ENCODE measurements around the gene ALK.
A peak's percentile ranks its signal among the peaks of the same experiment; 100 is the strongest.

Gene ALK

DNA sequence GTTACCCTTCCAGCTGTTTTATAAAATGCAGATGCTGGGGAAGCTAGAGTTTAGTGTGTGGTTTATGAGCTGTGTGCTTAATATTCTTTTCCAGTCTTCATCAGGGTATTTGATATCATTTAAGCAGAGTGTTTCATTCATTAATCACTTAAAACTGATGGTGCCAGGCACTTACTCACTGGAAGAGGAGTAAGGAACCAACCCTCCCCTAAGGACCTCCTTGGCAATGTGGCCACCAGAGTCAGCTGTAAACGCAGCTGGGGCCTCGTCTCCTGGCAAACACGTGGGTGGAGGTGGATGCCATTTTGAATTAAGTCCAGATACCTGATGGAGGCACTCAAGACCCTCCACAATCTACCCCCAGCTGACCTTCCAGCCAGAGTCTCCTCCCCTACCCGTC, 474.5 kb downstream of the ALK start:
- H3K27ac ChIP-seq, result no peak overlapping the region
- no peak for DNase-seq (ENCODE audit: low read depth, low spot score)

DNA sequence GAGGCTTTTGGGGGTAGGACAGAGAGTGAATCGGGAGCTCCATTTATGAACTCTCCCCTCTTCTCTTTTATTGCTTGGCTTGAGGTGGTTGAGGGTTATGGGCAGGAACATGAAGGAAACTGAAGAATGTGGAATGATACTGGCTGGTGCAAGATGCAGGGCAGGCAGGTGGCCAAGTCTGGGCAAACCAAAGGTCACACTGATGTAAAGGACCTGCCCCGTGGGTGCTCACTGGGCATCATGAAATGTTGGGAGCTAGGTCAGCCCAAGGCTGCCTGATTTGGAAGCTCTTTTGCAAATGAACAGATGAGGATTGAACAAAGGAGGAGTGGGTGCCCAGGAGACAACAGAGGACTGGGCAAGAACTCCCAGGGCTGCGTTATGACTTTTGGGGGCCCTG, 477.2 kb downstream of the ALK start:
- no peak for DNase-seq (ENCODE audit: low read depth, low spot score)
- H3K27ac ChIP-seq, result no peak overlapping the region

GRCh38 chr2:29443627-29444026, 477.8 kb downstream of the ALK start:
- peak overlapping the region; percentile 29 for H3K27ac ChIP-seq

DNA sequence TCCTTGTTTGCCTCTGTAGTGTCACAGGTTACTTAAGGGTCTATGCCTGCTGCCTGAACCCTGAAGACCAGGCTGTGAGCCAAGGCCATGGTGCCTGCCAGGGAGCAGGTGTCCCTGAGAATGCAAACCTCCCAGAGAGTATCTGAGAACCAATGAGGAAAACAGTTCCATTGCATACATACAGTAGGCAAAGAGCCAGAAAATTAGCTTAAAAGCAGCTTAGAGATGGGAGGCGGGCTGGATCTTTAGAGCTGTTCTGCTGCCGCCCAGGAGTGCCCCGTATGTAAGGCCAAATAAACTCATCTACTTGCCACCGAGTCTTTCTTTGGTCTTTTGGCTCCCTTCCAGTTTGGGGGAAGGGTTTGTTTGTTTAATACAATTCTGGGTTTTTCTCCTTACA, 478.2 kb downstream of the ALK start:
- DNase-seq (ENCODE audit: low read depth, low spot score), result no peak
- peak overlapping the region; percentile 29 for H3K27ac ChIP-seq

More at GRCh38 chr2:29443627-29444026, 477.8 kb downstream of the ALK start:
- peak; percentile 53 for DNase-seq (ENCODE audit: low read depth, low spot score)

DNA sequence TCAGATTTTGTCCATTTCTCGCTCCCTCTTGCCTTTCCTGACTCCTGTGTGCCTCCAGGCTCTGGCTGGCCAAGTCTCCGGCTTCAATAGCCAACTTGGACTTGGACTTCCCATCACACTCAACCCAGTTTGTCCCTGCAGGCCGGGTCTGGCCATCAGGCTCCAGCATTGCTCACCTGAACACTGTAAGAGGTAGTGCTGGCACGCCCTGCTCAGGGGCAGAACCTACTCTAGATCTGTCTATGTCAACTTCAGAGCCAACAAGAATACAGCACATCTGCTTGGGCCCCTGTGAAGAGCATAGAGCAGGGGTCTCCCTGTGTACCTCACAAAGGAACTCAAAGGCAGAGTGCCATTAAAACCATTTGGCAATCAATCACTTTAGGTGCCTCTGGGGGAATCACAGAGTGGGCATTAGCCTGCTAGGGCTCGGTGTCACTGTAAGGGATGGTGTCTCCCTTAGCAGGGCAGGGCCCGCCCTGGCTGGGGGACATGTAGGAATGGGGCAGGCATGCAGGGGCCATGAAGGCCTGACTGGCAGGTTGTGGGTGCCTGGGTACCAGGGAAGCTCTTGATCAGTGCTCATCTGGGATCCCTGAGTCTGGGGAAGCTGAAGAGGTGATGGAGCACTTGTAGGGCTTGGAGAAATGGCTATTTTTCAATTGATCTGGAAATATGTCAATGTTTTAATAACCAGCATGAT, 480.3 kb downstream of the ALK start:
- no peak overlapping the region for H3K27ac ChIP-seq
- DNase-seq (ENCODE audit: low read depth, low spot score), result no peak

DNA sequence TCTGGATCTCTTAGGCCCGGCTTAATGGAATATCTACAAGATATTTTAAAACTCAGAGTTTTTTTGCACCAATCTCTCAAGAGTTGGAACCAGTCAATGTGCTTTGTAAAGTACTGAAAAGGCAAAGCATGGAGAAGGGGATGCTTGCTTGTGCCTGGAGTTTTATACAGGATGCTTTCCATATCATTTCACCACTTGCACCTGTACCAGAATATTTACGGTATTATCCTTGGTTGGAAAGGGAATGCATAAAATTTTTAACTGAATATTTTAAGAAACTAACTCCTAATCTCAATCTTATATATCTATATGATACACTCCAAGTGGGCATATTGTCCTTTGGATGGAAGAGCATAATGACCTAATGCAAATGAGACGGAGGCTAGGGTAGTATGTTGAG, 487.5 kb downstream of the ALK start:
- no peak for DNase-seq (ENCODE audit: low read depth, low spot score)
- H3K27ac ChIP-seq, result no peak overlapping the region

DNA sequence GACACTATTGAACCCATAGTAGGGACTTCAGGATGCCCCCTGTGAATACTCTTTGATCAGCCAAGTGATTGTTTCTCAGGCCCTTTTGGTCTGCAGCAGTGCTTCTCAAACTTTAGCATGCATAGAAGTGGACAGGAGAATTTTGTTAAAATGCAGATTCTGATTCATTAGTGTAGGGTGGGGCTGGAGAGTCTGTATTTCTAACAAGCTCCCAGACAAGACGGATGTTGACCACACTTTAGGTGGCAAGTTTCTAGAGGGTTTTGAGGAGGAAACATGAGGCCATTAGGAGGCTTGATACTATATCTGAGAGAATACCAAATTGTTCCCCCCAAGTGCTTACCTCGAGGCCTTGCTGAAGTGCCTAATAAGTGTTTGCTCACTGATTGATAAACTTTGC, 488.3 kb downstream of the ALK start:
- DNase-seq (ENCODE audit: low read depth, low spot score), result no peak
- H3K27ac ChIP-seq, result no peak overlapping the region

- DNase-seq (ENCODE audit: low read depth, low spot score), result no peak
- H3K27ac ChIP-seq, result no peak overlapping the region
Measured at GRCh38 chr2:29431485-29431884, 489.9 kb downstream of the ALK start.

DNA sequence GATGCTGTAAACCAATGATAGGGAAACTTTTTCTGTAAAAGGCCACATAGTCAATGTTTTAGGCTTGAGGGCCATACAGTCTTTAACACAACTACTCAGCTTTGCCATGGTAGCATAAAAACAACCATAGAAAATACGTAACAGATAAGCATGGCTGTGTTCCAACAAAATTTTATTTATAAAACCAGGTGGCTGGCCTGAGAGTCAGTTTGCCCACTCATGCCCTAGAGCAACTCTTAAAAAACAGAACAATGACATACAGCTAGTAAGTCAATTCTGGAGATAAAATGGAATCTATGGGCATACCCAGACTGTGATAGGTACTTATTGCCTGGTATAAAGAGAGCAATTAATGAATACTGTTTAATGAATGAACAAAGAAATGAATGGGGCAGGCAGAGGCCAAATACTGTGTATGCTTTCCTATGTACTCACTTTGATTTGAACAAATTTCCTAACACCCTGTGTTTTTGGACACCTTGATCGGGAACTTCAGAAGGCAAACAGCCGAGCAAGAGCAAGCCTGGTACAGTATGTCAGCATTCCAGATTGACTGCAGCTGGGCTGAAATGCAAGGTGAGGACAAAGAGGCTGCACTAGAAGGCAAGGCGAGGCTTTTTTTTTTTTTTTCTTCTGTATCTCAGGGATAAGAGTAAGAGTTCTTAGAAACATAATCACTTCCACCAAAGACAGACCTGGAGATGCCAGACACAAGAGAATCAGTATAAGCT, 490.8 kb downstream of the ALK start:
- no peak overlapping the region for H3K27ac ChIP-seq
- no peak for DNase-seq (ENCODE audit: low read depth, low spot score)

DNA sequence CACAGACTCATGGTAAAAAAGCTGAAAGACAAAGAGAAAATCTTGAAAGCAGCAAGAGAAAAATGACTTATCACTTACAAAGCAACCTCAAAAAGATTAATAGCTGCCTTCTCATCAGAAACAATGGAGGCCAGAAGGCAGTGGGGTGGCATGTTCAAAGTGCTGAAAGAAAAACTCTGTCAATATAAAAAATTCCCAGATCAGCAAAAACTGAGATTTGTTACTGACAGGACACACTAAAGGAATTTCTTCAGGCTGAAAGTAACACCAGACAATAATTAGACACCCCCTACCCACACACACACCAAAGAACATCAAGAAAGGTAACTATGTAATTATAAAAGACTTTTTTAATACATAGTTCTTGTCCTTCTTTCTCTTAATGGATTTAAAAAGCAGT, 495.0 kb downstream of the ALK start:
- no peak for DNase-seq (ENCODE audit: low read depth, low spot score)
- H3K27ac ChIP-seq, result no peak overlapping the region

DNA sequence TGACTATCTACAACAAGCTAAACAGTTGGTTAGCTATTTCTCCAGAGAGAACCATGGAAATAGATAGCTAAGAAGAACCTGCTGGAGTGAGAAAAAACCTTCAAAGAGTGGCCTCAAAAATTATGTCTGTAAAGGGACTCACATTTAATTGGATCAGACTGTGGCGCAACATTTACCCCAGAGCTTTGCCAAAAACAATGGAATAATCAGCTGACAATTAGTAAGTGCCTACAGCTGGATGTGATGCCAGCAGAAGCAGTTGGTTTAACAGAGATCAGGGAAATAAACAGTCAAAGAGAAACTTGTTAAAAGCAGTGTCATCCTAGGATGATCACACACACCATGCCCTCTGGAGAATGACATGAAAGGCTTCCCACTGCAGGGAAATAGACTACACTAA, 495.5 kb downstream of the ALK start:
- DNase-seq (ENCODE audit: low read depth, low spot score), result no peak
- H3K27ac ChIP-seq, result no peak overlapping the region

GRCh38 chr2:29423061-29423666, 498.2 kb downstream of the ALK start:
- no peak overlapping the region for H3K27ac ChIP-seq
- no peak for DNase-seq (ENCODE audit: low read depth, low spot score)

DNA sequence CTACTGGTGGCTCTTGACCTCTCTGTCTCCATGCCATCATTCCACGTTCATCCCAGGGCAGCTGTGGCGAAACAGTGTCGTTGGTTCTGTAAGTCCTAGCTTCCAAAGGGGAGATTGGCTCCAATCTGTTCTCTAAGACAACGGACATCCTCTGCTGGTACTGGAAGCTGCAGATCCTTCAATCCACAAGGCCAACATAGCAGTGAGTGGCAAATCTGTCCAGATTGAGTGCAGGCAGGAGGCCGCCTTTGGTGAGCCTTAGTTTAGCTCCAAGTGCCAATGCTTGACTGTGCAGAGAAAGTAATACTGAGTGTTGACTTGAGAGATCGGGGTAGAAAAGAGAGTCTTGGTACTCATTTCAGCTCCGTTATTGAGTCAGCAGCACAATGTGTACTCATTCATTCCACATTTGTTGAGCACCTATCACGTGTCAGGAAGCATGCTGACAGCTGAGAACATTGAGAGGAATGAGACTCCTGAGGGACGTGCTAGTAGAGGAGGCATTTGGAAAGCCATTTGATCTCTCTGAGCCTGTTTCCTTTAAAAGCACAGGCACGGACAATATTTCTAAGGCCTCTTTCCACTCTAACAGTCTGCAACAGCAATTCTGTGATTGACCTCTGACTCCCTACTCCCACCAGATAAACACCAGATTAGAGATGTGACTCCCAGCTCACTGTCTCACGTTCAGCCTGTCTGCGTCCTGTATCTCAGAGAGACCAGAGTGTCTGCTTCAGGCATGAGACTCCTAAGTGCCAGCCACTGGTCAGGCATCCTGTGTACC, 500.2 kb downstream of the ALK start:
- DNase-seq (ENCODE audit: low read depth, low spot score), result no peak
- H3K27ac ChIP-seq, result no peak overlapping the region

DNA sequence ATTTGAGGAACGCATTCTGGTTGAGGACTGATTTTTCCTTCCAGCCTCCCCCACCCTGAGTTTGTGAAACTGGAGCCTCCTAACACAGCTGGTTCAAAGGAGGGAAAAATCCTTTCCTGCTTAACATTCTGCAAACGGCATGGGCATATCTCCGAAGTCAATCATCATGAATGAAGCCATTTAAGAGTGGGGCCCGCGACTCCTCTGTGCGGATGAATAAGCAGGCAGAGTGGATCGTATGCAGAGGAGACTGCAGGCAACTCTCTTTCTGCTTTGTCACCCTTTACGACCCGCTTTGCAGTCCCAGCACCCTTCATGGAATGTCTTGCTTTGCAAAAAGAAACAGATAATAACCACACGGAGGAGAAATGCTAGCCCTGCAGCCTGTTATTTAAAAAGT, 500.9 kb downstream of the ALK start:
- H3K27ac ChIP-seq, result no peak overlapping the region
- DNase-seq (ENCODE audit: low read depth, low spot score), result no peak

GRCh38 chr2:29417630-29418029, 503.8 kb downstream of the ALK start:
- H3K27ac ChIP-seq, result no peak overlapping the region
- DNase-seq (ENCODE audit: low read depth, low spot score), result no peak

DNA sequence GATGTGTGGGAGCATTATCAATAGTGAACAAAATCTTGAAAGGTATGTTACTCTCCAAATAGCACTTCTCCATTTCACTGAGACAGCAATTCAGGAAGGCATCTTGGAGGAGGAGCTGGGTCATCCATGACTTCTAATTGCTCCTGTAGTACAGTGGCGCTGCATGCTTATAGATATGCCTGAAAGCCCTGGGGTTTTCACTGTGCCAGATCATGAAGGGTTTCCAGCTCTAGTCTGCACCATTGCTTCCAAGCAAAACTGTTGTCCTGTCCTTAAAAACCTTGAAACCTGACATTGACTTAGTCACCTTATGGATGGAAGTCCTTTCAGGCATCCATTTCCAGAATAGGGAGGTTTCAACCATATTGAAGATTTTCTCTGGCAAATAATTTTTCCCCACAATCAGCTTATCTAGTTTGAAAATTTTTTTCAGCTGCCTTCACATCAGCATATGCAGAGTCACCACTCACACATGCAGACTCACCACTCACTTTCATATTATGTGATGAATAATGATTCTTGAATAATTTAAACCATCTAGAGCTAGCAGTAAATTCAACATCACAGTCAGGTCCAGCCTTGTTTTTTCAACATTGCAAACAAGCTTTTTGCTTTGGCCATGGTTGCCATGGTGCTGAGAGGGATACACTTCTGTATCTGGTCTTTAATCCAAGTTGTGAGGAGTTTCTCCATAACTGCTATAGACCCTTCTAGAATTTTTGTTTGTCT, 509.0 kb downstream of the ALK start:
- H3K27ac ChIP-seq, result no peak overlapping the region
- DNase-seq (ENCODE audit: low read depth, low spot score), result no peak

GRCh38 chr2:29405707-29406106, 515.7 kb downstream of the ALK start:
- no peak overlapping the region for H3K27ac ChIP-seq
- DNase-seq (ENCODE audit: low read depth, low spot score), result no peak

- no peak for DNase-seq (ENCODE audit: low read depth, low spot score)
- H3K27ac ChIP-seq, result no peak overlapping the region
Measured at GRCh38 chr2:29405266-29405665, 516.1 kb downstream of the ALK start.

DNA sequence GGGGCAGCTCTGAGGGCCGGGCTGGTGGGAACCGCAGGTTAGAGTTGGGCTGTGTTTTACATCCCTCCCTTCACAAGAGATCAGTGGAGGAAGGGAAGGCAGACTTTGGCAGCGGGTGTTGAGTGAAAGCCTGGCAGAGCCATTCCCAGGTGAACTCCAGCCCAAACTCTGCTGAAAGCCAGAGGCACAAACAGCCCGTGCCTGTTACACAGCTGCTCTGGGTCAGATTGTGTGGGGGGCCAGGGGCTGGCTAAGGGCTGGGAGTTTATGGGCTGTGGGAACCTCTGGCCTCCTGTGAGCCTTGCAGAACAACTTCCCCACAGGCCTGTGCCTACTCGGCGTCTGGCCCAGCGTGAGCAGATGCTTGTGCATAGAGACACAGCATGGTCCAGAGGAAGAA, 519.4 kb downstream of the ALK start:
- DNase-seq (ENCODE audit: low read depth, low spot score), result no peak

GRCh38 chr2:29400930-29401653, 520.3 kb downstream of the ALK start:
- no peak overlapping the region for H3K27ac ChIP-seq
- no peak for DNase-seq (ENCODE audit: low read depth, low spot score)

More for the DNA sequence above, 519.4 kb downstream of the ALK start:
- H3K27ac ChIP-seq, result no peak overlapping the region
